GM12878 (cell line): Measurements from ENCODE around the gene ATRN. TPM values are rescaled to one million over a fixed set of nuclear protein-coding genes. Genes with fewer than 3 reads are reported as not detected.

ENCODE experiments used
- ATAC-seq: fragments of 200-7000 bp; cut with Tn5 transposase; 3 replicates; pipeline ENCODE4 v1.9.1; 2020; ENCODE audit warnings: mild to moderate bottlenecking, moderate library complexity
- BruUV-seq: library from RNA; stranded (reverse); fragments of 400-500 nt; replicated peaks from 2 replicates; lab custom pipeline; 2021; lab: Mats Ljungman, UMichigan
- CTCF ChIA-PET: fragments of 300-600 bp; sonication (Branson Sonifier 250); formaldehyde crosslinking; extraction: SDS; loops from one replicate; lab custom pipeline; 2021; ENCODE audit warnings: inconsistent platforms; lab: Yijun Ruan, JAX
- POLR2A ChIA-PET: fragments of 350-600 bp; formaldehyde crosslinking; extraction: SDS; loops from one replicate; lab custom pipeline; 2021; ENCODE audit warnings: inconsistent platforms; lab: Charles Lee
- RAD21 ChIA-PET: fragments of 300-600 bp; sonication (Branson Sonifier 250); formaldehyde crosslinking; loops from one replicate; lab custom pipeline; 2023; ENCODE audit warnings: antibody characterized with exemption; ENCODE audit not compliant: unreplicated experiment; lab: Charles Lee
- SMC1A ChIA-PET: fragments of 300-600 bp; sonication (Branson Sonifier 250); formaldehyde crosslinking; loops from one replicate; lab custom pipeline; 2023; ENCODE audit not compliant: unreplicated experiment, uncharacterized antibody; lab: Charles Lee
- DNase-seq: peaks from one replicate; pipeline ENCODE4 v3.0.0-alpha.2; 2011; ENCODE audit warnings: low read depth, low spot score
- FAIRE-seq: peaks from 3 replicates; lab custom pipeline; 2011; peaks lifted over from hg19 to GRCh38; lab: Jason Lieb, UNC
- H2AFZ ChIP-seq: 2 replicates; pipeline ENCODE4 v1.6.0; 2011; ENCODE audit warnings: low read depth, low read length, control low read depth; ENCODE audit not compliant: control insufficient read depth
- H3K27ac ChIP-seq: 2 replicates; pipeline ENCODE4 v1.5.1; 2011; ENCODE audit warnings: control low read depth; ENCODE audit not compliant: control insufficient read depth, insufficient read depth
- H3K27me3 ChIP-seq, 2 experiments: replicated peaks in 1 of 2; 2 replicates each; pipeline versions ENCODE4 v1.6.0 to v1.6.1; 2011; ENCODE audit warnings: low read length in 1 of 2; ENCODE audit not compliant: control insufficient read depth in 2 of 2, insufficient read depth in 2 of 2
- H3K36me3 ChIP-seq, 2 experiments: 2 replicates each; pipeline ENCODE4 v1.5.1; 2011; ENCODE audit warnings: low read length in 1 of 2; ENCODE audit not compliant: control insufficient read depth in 2 of 2, insufficient read depth in 2 of 2
- H3K4me1 ChIP-seq: 2 replicates; pipeline ENCODE4 v1.6.1; 2011; ENCODE audit warnings: mild to moderate bottlenecking, low read length, moderate library complexity, mixed read lengths; ENCODE audit not compliant: control insufficient read depth, insufficient read depth
- H3K4me2 ChIP-seq: 2 replicates; pipeline ENCODE4 v1.6.0; 2011; ENCODE audit warnings: control low read depth; ENCODE audit not compliant: control insufficient read depth, insufficient read depth
- H3K4me3 ChIP-seq: fragments of 200-600 bp; sonication (generic); 2 replicates; pipeline ENCODE4 v1.5.1; 2016
- H3K79me2 ChIP-seq: 2 replicates; pipeline ENCODE4 v1.6.0; 2011; ENCODE audit warnings: low read length; ENCODE audit not compliant: control insufficient read depth, insufficient read depth
- H3K9ac ChIP-seq: 2 replicates; pipeline ENCODE4 v1.8.0; 2011; ENCODE audit warnings: low read length, control low read depth, mixed read lengths; ENCODE audit not compliant: control insufficient read depth, insufficient read depth
- H3K9me3 ChIP-seq: replicated peaks from 3 replicates; pipeline ENCODE4 v1.5.1; 2011; ENCODE audit warnings: mild to moderate bottlenecking, low read length; ENCODE audit not compliant: control insufficient read depth, insufficient read depth
- H4K20me1 ChIP-seq: 2 replicates; pipeline ENCODE4 v1.6.0; 2011; ENCODE audit not compliant: control insufficient read depth, insufficient read depth
- CREM ChIP-seq: IDR thresholded peaks from 2 replicates; pipeline ENCODE4 v1.6.1; 2014; ENCODE audit warnings: antibody characterized with exemption, low read depth
- DPF2 ChIP-seq: fragments of 450-650 bp; IDR thresholded peaks from 2 replicates; pipeline ENCODE4 v1.6.1; 2017; ENCODE audit warnings: mild to moderate bottlenecking
- EED ChIP-seq: sonication (generic); IDR thresholded peaks from 2 replicates; pipeline ENCODE4 v1.6.1; 2016; ENCODE audit warnings: antibody characterized with exemption, low read depth
- HDAC2 ChIP-seq: fragments of 200-600 bp; sonication (generic); IDR thresholded peaks from 2 replicates; pipeline ENCODE4 v1.6.1; 2017
- POU2F2 ChIP-seq: IDR thresholded peaks from 3 replicates; pipeline ENCODE4 v1.6.1; 2011; ENCODE audit warnings: low read depth, mild to moderate bottlenecking, low read length, borderline replicate concordance
- SMAD1 ChIP-seq: fragments of 450-650 bp; IDR thresholded peaks from 2 replicates; pipeline ENCODE4 v1.6.1; 2018; ENCODE audit warnings: mild to moderate bottlenecking, low read depth; ENCODE audit not compliant: partially characterized antibody
- SMAD5 ChIP-seq: IDR thresholded peaks from 2 replicates; pipeline ENCODE4 v1.6.1; 2016; ENCODE audit warnings: antibody characterized with exemption, low read depth
- STAT1 ChIP-seq: fragments of 450-650 bp; conservative IDR thresholded peaks from 2 replicates; pipeline ENCODE4 v1.6.1; 2014; ENCODE audit warnings: antibody characterized with exemption, mild to moderate bottlenecking
- WRNIP1 ChIP-seq: IDR thresholded peaks from 2 replicates; pipeline ENCODE4 v1.6.1; 2011; ENCODE audit warnings: low read depth, low read length, improper control_type of control experiment, borderline replicate concordance
- ZNF24 ChIP-seq: fragments of 450-650 bp; IDR thresholded peaks from 2 replicates; pipeline ENCODE4 v1.6.1; 2017; ENCODE audit warnings: antibody characterized with exemption, mild to moderate bottlenecking
- ZNF274 ChIP-seq: IDR thresholded peaks from one replicate; pipeline ENCODE4 v1.8.0; 2011; ENCODE audit not compliant: insufficient read length, insufficient read depth
- WGBS: methylation state at CpG from one replicate; pipeline ENCODE4 v1.1.6; 2016; ENCODE audit warnings: low lambda C conversion rate; ENCODE audit not compliant: insufficient replicate concordance, insufficient coverage; ENCODE audit errors: missing lambda C conversion rate; 5-methylcytosine and 5-hydroxymethylcytosine counted together
- in situ Hi-C: fragments of 300-500 bp; cut with MboI; formaldehyde crosslinking; loops from 9 replicates; pipeline ENCODE4 v1.14.3; 2018; ENCODE audit warnings: mixed read lengths
- intact Hi-C: fragments of 100-400 bp; cut with micrococcal nuclease; formaldehyde crosslinking; loops from one replicate; pipeline ENCODE4 v1.14.2; 2022; ENCODE audit not compliant: unreplicated experiment
- polyA plus RNA-seq, 11 experiments: library from polyadenylated mRNA; depleted of rRNA in 4 of 11; unstranded in 6 of 11; stranded (reverse) in 5 of 11; fragments of >200 nt; fragmentation: Nextera tagmentation in 4 of 11; fragmentation: Illumina TruSeq in 1 of 11; extraction: Ambion mirVana in 4 of 11; extraction: Trizol in 1 of 11; gene quantifications; 1 replicate in 1 of 11; 2 replicates in 10 of 11; pipeline versions ENCODE4 v1.2.1 to v1.2.3, GENCODE V29; 2011 to 2016; ENCODE audit warnings: inconsistent platforms in 2 of 11, missing spikeins in 2 of 11, low read depth in 1 of 11
- total RNA-seq, 4 experiments: library from RNA; depleted of rRNA in 3 of 4; stranded (reverse); fragments of >200 nt in 3 of 4; fragmentation: Illumina TruSeq in 1 of 4; extraction: Trizol in 1 of 4; gene quantifications; 2 replicates each; pipeline versions ENCODE4 v1.2.1 to v1.2.3, GENCODE V29; 2013 to 2021
- TF ChIP-seq, protein P1 (sequence below): fragments of 450-650 bp; formaldehyde crosslinking; IDR thresholded peaks from 2 replicates; pipeline ENCODE4 v1.5.0; 2022; ENCODE audit warnings: mild to moderate bottlenecking, missing genetic modification characterization
- TF ChIP-seq, protein P2 (sequence below): fragments of 150-350 bp; IDR thresholded peaks from 2 replicates; pipeline ENCODE4 v1.6.1; 2016; ENCODE audit warnings: low read depth, low read length
- TF ChIP-seq, protein P3 (sequence below): IDR thresholded peaks from 2 replicates; pipeline ENCODE4 v1.6.1; 2012; ENCODE audit warnings: mild to moderate bottlenecking, low read depth, low read length

Gene ATRN
- total and polyA plus RNA-seq, 10 of the 15 experiments (the other 5 are each of a cell fraction or from before 2014, with no cell fraction given), result 0.71 to 11.6 (median 6.9) TPM

DNA sequence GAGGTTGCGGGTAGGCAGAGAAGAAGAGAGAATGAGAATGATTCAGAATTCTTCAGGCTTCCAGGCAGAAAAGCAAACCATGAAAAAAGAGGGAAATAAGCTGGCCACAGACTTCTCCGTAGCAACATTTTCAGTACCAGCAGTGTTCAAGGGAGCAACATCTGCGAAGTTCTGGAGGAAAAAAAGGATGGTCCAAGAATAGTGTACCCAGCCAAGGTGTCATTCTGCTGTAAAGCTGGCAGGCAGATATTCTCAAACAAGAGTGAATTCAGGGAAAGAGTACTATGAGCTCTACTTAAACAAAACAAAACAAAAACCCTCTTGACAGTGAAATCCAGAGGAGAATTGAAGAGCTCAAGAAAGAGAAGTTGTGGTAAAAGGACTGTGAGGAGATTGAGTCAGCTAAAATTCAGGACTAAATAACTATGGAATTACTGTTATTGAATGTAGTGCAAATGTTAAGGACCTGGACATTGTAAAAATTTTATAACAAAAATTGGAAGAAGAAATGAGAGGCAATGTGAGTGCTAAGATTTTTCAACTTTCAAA is 86.5 kb downstream of the ATRN start:
- DNase-seq (no peak), FAIRE-seq (no peak), ATAC-seq (no peak)
- ChIA-PET SMC1A (interaction anchor here (1.0 to 1.4 kb wide), 2 partner anchors 10 to 117 kb away, joined by 3 to 4 read pairs; no protein-coding TSS in a partner anchor), RAD21 (no interaction called here), POLR2A (no interaction called here), CTCF (interaction anchor here (0.8 kb wide), 1 partner anchor 10 kb away, joined by 3 read pairs; no protein-coding TSS in a partner anchor)
- H4K20me1 ChIP-seq, result no peaks in the 10 kb centered on the region
- H3K36me3 ChIP-seq, result no peaks in the 10 kb centered on the region; a peak in 2 of 4 replicates
- H3K27ac ChIP-seq, result no peak overlapping the region
- H3K9me3 ChIP-seq, result no peaks in the 10 kb centered on the region
- H3K9ac ChIP-seq, result no peak overlapping the region
- no peak overlapping the region for H3K4me3 ChIP-seq
- BruUV-seq, result no TSS peak
- H3K27me3 ChIP-seq, result no peaks in the 10 kb centered on the region
- no peaks in the 10 kb centered on the region for H3K4me1 ChIP-seq
- no peak overlapping the region for H3K4me2 ChIP-seq
- WGBS, result 92% methylated on average over 3 of the region's 3 CpGs
- in situ Hi-C loops (no loop called here), intact Hi-C loops (no loop called here)
- H3K79me2 ChIP-seq, result no peaks in the 10 kb centered on the region
- H2AFZ ChIP-seq, result no peak overlapping the region
- TF ChIP-seq CREM (no peak), STAT1 (no peak), ZNF274 (no peak), SMAD5 (no peak), DPF2 (no peak), POU2F2 (no peak), ZNF24 (no peak), WRNIP1 (no peak), EED (no peak), SMAD1 (no peak), HDAC2 (no peak)
- TF ChIP-seq, protein P1, sequence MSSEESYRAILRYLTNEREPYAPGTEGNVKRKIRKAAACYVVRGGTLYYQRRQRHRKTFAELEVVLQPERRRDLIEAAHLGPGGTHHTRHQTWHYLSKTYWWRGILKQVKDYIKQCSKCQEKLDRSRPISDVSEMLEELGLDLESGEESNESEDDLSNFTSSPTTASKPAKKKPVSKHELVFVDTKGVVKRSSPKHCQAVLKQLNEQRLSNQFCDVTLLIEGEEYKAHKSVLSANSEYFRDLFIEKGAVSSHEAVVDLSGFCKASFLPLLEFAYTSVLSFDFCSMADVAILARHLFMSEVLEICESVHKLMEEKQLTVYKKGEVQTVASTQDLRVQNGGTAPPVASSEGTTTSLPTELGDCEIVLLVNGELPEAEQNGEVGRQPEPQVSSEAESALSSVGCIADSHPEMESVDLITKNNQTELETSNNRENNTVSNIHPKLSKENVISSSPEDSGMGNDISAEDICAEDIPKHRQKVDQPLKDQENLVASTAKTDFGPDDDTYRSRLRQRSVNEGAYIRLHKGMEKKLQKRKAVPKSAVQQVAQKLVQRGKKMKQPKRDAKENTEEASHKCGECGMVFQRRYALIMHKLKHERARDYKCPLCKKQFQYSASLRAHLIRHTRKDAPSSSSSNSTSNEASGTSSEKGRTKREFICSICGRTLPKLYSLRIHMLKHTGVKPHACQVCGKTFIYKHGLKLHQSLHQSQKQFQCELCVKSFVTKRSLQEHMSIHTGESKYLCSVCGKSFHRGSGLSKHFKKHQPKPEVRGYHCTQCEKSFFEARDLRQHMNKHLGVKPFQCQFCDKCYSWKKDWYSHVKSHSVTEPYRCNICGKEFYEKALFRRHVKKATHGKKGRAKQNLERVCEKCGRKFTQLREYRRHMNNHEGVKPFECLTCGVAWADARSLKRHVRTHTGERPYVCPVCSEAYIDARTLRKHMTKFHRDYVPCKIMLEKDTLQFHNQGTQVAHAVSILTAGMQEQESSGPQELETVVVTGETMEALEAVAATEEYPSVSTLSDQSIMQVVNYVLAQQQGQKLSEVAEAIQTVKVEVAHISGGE (CRISPR knock-in tag), result no peak
- TF ChIP-seq, protein P2, sequence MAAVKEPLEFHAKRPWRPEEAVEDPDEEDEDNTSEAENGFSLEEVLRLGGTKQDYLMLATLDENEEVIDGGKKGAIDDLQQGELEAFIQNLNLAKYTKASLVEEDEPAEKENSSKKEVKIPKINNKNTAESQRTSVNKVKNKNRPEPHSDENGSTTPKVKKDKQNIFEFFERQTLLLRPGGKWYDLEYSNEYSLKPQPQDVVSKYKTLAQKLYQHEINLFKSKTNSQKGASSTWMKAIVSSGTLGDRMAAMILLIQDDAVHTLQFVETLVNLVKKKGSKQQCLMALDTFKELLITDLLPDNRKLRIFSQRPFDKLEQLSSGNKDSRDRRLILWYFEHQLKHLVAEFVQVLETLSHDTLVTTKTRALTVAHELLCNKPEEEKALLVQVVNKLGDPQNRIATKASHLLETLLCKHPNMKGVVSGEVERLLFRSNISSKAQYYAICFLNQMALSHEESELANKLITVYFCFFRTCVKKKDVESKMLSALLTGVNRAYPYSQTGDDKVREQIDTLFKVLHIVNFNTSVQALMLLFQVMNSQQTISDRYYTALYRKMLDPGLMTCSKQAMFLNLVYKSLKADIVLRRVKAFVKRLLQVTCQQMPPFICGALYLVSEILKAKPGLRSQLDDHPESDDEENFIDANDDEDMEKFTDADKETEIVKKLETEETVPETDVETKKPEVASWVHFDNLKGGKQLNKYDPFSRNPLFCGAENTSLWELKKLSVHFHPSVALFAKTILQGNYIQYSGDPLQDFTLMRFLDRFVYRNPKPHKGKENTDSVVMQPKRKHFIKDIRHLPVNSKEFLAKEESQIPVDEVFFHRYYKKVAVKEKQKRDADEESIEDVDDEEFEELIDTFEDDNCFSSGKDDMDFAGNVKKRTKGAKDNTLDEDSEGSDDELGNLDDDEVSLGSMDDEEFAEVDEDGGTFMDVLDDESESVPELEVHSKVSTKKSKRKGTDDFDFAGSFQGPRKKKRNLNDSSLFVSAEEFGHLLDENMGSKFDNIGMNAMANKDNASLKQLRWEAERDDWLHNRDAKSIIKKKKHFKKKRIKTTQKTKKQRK, result no peak
- TF ChIP-seq, protein P3, sequence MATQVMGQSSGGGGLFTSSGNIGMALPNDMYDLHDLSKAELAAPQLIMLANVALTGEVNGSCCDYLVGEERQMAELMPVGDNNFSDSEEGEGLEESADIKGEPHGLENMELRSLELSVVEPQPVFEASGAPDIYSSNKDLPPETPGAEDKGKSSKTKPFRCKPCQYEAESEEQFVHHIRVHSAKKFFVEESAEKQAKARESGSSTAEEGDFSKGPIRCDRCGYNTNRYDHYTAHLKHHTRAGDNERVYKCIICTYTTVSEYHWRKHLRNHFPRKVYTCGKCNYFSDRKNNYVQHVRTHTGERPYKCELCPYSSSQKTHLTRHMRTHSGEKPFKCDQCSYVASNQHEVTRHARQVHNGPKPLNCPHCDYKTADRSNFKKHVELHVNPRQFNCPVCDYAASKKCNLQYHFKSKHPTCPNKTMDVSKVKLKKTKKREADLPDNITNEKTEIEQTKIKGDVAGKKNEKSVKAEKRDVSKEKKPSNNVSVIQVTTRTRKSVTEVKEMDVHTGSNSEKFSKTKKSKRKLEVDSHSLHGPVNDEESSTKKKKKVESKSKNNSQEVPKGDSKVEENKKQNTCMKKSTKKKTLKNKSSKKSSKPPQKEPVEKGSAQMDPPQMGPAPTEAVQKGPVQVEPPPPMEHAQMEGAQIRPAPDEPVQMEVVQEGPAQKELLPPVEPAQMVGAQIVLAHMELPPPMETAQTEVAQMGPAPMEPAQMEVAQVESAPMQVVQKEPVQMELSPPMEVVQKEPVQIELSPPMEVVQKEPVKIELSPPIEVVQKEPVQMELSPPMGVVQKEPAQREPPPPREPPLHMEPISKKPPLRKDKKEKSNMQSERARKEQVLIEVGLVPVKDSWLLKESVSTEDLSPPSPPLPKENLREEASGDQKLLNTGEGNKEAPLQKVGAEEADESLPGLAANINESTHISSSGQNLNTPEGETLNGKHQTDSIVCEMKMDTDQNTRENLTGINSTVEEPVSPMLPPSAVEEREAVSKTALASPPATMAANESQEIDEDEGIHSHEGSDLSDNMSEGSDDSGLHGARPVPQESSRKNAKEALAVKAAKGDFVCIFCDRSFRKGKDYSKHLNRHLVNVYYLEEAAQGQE, result no peak
